ENCODE data around the gene UBE4B.
"Not testable (repeated sequence)": the region's sequence is repeated elsewhere in the genome, so short reads cannot be mapped to it uniquely, and the experiment has no call there.

Gene UBE4B

GRCh38 chr1:10209905-10210810 is 177.4 kb downstream of the UBE4B start, which contains the start of gene KIF1B:
TSS of gene KIF1B (plus strand) at chr1:10210570. CDS start at chr1:10232329, 21,759 bp downstream.
- no peaks in the 10 kb centered on the region for H3K36me3 Mint-ChIP-seq
- no peaks in the 10 kb centered on the region for H3K9me3 Mint-ChIP-seq
- peak within 1 kb of the TSS; percentile 97 for H3K4me3 Mint-ChIP-seq
- peak within 1 kb of the TSS; percentile 87 for H3K27ac Mint-ChIP-seq
- peaks cover 38% of the 10 kb centered on the region for H3K4me1 Mint-ChIP-seq
- no peaks in the 10 kb centered on the region for H3K27me3 Mint-ChIP-seq
- ATAC-seq: peak; percentile 100

DNA sequence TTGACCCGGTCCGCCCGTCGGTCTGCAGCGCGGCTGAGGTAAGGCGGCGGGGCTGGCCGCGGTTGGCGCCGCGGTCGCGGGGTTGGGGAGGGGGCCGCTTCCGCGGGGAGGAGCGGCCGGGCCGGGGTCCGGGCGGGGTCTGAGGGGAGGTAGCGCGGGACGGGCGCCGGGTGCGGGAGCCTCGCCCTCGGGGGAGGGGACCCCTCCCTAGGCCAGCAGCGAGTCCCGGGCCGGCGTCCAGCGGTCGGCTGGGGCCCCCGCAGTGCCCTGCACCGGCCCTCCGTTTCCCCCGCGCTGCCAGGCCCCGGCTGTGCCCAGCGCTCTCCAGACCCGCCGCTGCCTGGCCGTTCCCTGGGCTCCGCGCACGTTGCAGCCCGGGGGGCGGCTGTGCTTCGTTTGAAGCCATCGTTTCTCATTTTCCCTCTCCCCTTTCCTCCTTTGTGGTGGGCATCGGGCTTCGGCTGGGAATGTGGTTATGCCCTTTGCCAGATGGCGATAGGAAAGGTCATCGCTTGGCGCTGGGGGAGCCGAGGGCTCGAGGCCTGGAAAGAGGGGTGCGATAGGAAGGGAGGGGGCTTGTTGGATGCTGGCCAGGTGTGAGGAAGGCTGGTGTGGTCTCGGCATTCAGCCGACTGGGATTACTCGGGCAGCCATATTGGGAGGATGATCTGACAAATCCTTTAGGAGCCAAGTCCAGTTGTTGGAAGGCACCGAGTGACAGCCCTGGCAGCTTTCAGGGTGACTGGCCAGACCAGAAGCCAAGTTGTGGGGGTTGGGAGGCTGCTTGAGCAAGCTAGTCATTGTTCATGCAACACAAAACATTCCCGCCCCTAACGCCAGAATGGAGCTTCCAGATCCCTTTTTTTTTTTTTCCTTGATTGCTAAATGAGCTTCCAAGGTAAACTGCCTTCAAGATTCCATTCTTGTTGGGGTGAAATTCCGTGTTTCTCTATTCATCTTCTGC is 178.4 kb downstream of the UBE4B start:
- Mint-ChIP-seq H3K4me3 (peak overlapping the region; percentile 84), H3K36me3 (no peaks in the 10 kb centered on the region), H3K9me3 (no peaks in the 10 kb centered on the region), H3K27me3 (no peaks in the 10 kb centered on the region), H3K27ac (peak overlapping the region; percentile 58), H3K4me1 (peaks cover 46% of the 10 kb centered on the region)
- ATAC-seq: peak; percentile 20

DNA sequence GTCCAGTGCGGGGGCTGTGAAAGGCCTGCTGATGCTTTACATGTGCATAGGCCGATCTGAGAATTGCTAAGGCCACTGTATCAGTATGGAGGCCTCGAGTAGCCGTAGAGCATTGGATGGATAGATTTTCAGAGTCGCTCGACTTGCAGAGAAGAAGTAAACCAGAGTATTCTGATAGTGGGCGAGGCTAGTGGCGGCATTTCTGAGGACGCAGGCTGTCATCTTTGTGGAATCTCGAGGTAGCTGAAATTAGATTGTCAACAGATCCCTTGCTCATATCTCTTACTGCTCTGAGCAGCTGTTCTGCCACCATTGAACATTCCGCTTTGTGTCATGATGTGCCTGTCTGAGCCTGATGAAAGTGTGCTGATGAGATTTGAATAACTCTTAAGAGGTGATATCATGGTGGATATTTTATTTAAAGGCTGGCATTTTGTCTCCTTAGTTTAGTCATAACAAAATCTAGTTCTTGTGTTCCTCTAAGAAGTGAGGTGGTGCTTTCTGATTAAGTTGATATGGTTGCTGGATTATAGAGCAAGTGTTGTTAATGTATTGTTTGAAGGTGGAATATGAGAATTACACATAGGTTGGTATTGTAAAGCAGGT is 179.2 kb downstream of the UBE4B start:
- H3K27me3 Mint-ChIP-seq: no peaks in the 10 kb centered on the region
- peaks cover 53% of the 10 kb centered on the region for H3K4me1 Mint-ChIP-seq
- peak overlapping the region; percentile 58 for H3K27ac Mint-ChIP-seq
- no peaks in the 10 kb centered on the region for H3K36me3 Mint-ChIP-seq
- H3K9me3 Mint-ChIP-seq: no peaks in the 10 kb centered on the region
- no peak for ATAC-seq
- H3K4me3 Mint-ChIP-seq: peak overlapping the region; percentile 84

- H3K4me1 Mint-ChIP-seq: peaks cover 56% of the 10 kb centered on the region
- H3K36me3 Mint-ChIP-seq: no peaks in the 10 kb centered on the region
- peak overlapping the region; percentile 5 for H3K27ac Mint-ChIP-seq
- H3K4me3 Mint-ChIP-seq: no peak overlapping the region
- no peak for ATAC-seq
- H3K9me3 Mint-ChIP-seq: no peaks in the 10 kb centered on the region
- no peaks in the 10 kb centered on the region for H3K27me3 Mint-ChIP-seq
Measured at GRCh38 chr1:10212476-10212875, 179.7 kb downstream of the UBE4B start.

DNA sequence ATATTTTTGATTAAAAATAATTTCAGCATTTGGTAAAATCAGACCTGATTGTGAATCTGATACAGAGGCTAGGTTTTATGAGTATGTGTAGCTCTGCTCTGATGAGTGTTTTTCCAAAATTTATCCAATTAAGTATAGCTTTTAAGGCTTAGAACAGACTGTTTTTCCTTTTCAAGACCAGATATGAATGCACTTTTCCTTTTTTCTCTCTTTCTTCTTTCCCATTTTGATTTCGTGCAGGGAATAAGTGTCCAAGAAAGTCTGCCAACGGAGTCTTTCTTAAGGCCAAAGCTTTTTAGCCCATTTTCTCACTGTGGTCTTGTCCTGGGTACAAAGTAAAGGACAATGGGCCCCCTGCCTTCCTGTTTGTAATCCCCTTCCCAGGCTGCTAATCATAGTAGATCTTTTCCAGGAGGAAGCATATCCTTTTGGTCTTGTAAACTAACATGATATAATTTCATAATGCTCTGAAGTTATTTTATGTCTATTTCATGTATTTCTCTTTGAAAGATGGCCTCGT is 180.5 kb downstream of the UBE4B start:
- Mint-ChIP-seq H3K9me3 (no peaks in the 10 kb centered on the region), H3K4me3 (no peak overlapping the region), H3K27ac (no peak overlapping the region), H3K27me3 (no peaks in the 10 kb centered on the region), H3K36me3 (no peaks in the 10 kb centered on the region), H3K4me1 (peaks cover 64% of the 10 kb centered on the region)
- no peak for ATAC-seq

GRCh38 chr1:10216090-10216749 is 183.5 kb downstream of the UBE4B start:
- H3K9me3 Mint-ChIP-seq: no peaks in the 10 kb centered on the region
- no peak for ATAC-seq
- no peaks in the 10 kb centered on the region for H3K36me3 Mint-ChIP-seq
- H3K4me3 Mint-ChIP-seq: peak overlapping the region; percentile 7
- no peaks in the 10 kb centered on the region for H3K27me3 Mint-ChIP-seq
- peak overlapping the region; percentile 12 for H3K27ac Mint-ChIP-seq
- peaks cover 48% of the 10 kb centered on the region for H3K4me1 Mint-ChIP-seq

DNA sequence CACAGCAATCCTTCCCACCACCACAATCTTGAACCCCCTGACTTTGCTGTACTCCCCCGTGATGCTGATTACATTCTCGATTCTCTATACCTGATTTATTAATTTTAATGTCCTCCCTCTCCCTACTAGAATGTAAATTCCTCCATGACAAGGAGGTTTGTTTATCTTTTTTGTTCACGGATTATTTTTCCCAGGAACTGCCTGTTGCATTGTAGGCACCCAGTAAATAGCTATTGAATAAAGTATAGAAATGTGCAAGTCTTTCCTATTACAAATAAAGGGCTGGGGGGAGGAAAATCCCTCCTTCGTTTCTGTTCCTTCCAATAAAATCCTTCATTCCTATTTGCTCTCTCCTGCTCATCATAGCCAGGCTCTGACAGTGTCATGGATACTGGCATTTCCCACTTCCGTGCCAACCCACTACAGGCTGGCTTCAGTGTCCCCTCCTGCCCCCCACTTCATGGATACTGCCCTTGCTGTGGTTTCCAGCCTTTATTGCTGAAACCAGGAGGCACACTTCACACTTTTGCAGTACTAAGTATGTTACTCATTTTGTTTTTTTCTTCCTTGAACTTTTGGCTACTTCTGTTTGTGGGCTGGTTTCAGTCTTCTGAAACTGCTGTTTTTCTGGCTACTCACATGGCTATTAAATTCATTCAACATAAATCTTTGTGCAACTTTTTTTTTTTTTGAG is 185.1 kb downstream of the UBE4B start:
- H3K4me1 Mint-ChIP-seq: peaks cover 34% of the 10 kb centered on the region
- no peaks in the 10 kb centered on the region for H3K27me3 Mint-ChIP-seq
- H3K36me3 Mint-ChIP-seq: no peaks in the 10 kb centered on the region
- H3K27ac Mint-ChIP-seq: peak overlapping the region; percentile 7
- no peak for ATAC-seq
- no peaks in the 10 kb centered on the region for H3K9me3 Mint-ChIP-seq
- no peak overlapping the region for H3K4me3 Mint-ChIP-seq

DNA sequence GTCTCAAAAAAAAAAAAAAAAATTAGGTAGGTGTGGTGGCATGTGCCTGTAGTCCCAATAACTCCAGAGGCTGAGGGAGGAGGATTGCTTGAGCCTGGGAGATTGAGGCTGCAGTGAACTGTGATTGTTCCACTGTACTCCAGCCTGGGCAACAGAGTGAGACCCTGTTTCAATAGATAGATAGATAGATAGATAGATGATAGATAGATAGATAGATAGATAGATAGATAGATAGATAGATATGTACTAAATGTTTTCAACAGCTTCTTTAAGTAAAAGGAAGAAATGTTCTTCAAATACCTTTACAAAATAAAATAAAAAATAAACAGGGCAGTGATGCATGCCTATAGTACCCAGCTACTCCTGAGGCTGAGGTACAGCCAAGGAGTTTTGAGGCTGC is 187.4 kb downstream of the UBE4B start:
- no peak for ATAC-seq
- H3K27ac Mint-ChIP-seq: no peak overlapping the region
- H3K27me3 Mint-ChIP-seq: no peaks in the 10 kb centered on the region
- H3K9me3 Mint-ChIP-seq: no peaks in the 10 kb centered on the region
- H3K36me3 Mint-ChIP-seq: no peaks in the 10 kb centered on the region
- no peak overlapping the region for H3K4me3 Mint-ChIP-seq
- H3K4me1 Mint-ChIP-seq: peaks cover 30% of the 10 kb centered on the region

DNA sequence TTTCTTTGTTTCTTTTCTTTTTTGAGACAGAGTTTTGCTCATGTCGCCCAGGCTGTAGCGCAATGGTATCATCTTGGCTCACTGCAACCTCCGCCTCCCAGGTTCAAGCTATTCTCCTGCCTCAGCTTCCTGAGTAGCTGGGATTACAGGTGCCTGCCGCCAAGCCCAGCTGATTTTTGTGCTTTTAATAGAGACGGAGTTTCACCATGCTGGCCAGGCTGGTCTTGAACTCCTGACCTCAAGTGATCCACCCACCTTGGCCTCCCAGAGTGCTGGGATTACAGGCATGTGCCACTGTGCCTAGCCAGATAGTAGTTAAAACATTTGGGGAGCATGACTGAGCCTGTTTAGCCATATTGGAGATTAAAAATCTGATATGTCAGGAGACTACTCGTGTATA is 187.9 kb downstream of the UBE4B start:
- peaks cover 31% of the 10 kb centered on the region for H3K4me1 Mint-ChIP-seq
- not testable (repeated sequence) for H3K27me3 Mint-ChIP-seq, ATAC-seq, H3K9me3 Mint-ChIP-seq, H3K4me3 Mint-ChIP-seq, H3K36me3 Mint-ChIP-seq, H3K27ac Mint-ChIP-seq

GRCh38 chr1:10225573-10225972 is 192.8 kb downstream of the UBE4B start:
- no peak overlapping the region for H3K4me3 Mint-ChIP-seq
- H3K27me3 Mint-ChIP-seq: no peaks in the 10 kb centered on the region
- no peak for ATAC-seq
- H3K27ac Mint-ChIP-seq: no peak overlapping the region
- H3K36me3 Mint-ChIP-seq: no peaks in the 10 kb centered on the region
- H3K9me3 Mint-ChIP-seq: no peaks in the 10 kb centered on the region
- peaks cover 12% of the 10 kb centered on the region for H3K4me1 Mint-ChIP-seq

- peaks cover 12% of the 10 kb centered on the region for H3K4me1 Mint-ChIP-seq
- H3K27me3 Mint-ChIP-seq: no peaks in the 10 kb centered on the region
- no peaks in the 10 kb centered on the region for H3K9me3 Mint-ChIP-seq
- no peak overlapping the region for H3K4me3 Mint-ChIP-seq
- no peak for ATAC-seq
- no peak overlapping the region for H3K27ac Mint-ChIP-seq
- H3K36me3 Mint-ChIP-seq: no peaks in the 10 kb centered on the region
Measured at GRCh38 chr1:10228528-10228927, 195.8 kb downstream of the UBE4B start.

DNA sequence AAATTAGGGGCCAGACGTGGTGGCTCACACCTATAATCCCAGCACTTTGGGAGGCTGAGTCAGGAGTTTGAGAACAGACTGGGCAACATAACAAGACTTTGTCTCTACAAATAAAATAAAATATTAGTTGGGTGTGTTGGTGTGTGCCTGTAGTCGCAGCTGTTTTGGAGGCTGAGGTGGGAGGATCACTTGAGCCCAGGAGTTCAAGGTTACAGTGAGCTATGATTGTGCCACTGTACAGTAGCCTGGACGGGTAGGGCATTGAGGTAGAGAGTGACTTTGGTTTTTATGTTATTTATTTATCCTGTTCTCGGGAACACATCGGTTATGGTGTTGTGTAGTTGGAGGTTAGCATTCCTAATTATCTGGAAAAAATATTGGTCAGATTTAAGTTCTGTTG is 197.1 kb downstream of the UBE4B start:
- Mint-ChIP-seq H3K4me3 (no peak overlapping the region), H3K27ac (no peak overlapping the region), H3K9me3 (no peaks in the 10 kb centered on the region), H3K4me1 (peaks cover 12% of the 10 kb centered on the region), H3K36me3 (no peaks in the 10 kb centered on the region), H3K27me3 (no peaks in the 10 kb centered on the region)
- no peak for ATAC-seq
